ENCODE measurements around the gene TOR2A.

- TF ChIP-seq CTCF (IDR thresholded peaks at IDR 0.05) (no peak), POLR2A (IDR thresholded peaks at IDR 0.05) (no peak)
Measured at GRCh38 chr9:127711226-127711701, 23.8 kb downstream of the TOR2A start.

Data from breast epithelium (tissue), 3 donors.